ENCODE data around the gene RNF111. TPM values are rescaled to one million over a fixed set of nuclear protein-coding genes. Genes with fewer than 3 reads are reported as not detected.

The RNF111 gene
- total and polyA plus RNA-seq, 2 experiments from 2014 or later = 14.4 to 24.5 TPM

DNA sequence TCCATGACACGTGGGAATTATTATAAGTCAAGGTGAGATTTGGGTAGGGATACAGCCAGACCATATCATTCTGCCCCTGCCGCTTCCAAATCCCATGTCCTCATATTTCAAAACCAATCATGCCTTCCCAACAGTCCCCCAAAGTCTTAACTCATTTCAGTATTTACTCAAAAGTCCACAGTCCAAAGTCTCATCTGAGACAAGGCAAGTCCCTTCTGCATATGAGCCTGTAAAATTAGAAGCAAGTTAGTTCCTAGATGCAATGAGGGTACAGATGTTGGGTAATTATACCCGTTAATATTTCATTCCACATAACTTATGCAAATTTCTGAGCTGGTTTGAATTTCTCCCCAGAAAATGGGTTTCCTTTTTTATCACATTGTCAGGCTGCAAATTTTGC, 47.7 kb downstream of the RNF111 start (continued):
- TF ChIP-seq, protein P1, sequence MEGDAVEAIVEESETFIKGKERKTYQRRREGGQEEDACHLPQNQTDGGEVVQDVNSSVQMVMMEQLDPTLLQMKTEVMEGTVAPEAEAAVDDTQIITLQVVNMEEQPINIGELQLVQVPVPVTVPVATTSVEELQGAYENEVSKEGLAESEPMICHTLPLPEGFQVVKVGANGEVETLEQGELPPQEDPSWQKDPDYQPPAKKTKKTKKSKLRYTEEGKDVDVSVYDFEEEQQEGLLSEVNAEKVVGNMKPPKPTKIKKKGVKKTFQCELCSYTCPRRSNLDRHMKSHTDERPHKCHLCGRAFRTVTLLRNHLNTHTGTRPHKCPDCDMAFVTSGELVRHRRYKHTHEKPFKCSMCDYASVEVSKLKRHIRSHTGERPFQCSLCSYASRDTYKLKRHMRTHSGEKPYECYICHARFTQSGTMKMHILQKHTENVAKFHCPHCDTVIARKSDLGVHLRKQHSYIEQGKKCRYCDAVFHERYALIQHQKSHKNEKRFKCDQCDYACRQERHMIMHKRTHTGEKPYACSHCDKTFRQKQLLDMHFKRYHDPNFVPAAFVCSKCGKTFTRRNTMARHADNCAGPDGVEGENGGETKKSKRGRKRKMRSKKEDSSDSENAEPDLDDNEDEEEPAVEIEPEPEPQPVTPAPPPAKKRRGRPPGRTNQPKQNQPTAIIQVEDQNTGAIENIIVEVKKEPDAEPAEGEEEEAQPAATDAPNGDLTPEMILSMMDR (conservative IDR thresholded peaks at IDR 0.05; ENCODE audit: low read depth in 2 of 2) = no peak
- TF ChIP-seq, protein P2, sequence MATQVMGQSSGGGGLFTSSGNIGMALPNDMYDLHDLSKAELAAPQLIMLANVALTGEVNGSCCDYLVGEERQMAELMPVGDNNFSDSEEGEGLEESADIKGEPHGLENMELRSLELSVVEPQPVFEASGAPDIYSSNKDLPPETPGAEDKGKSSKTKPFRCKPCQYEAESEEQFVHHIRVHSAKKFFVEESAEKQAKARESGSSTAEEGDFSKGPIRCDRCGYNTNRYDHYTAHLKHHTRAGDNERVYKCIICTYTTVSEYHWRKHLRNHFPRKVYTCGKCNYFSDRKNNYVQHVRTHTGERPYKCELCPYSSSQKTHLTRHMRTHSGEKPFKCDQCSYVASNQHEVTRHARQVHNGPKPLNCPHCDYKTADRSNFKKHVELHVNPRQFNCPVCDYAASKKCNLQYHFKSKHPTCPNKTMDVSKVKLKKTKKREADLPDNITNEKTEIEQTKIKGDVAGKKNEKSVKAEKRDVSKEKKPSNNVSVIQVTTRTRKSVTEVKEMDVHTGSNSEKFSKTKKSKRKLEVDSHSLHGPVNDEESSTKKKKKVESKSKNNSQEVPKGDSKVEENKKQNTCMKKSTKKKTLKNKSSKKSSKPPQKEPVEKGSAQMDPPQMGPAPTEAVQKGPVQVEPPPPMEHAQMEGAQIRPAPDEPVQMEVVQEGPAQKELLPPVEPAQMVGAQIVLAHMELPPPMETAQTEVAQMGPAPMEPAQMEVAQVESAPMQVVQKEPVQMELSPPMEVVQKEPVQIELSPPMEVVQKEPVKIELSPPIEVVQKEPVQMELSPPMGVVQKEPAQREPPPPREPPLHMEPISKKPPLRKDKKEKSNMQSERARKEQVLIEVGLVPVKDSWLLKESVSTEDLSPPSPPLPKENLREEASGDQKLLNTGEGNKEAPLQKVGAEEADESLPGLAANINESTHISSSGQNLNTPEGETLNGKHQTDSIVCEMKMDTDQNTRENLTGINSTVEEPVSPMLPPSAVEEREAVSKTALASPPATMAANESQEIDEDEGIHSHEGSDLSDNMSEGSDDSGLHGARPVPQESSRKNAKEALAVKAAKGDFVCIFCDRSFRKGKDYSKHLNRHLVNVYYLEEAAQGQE (IDR thresholded peaks at IDR 0.05; ENCODE audit: unreplicated experiment) = no peak

DNA sequence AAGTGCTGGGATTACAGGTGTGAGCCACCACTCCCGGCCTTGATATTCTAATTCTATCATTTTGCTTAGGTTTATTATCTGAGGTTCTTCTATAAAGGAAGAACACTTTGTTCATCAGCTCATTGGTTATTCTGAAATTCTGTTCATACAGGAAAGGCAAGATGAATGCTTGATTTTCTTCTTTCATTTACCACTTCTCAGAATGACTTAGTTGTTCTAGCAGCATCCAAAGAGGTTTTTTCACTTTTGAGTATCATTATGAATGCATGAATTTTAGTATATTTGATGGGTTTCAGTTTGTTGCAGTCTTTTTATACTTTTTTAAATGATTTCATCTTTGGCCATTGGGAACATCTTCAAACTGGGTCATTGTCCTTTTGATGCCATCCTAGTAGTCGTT, 51.8 kb downstream of the RNF111 start:
- TF ChIP-seq EZH2phosphoT487 (IDR thresholded peaks at IDR 0.05; ENCODE audit: unreplicated experiment) (no peak), POLR2AphosphoS5 (IDR thresholded peaks at IDR 0.05; ENCODE audit: low read depth) (no peak), STAT1 (IDR thresholded peaks at IDR 0.05; ENCODE audit: unreplicated experiment) (no peak), ZNF114 (CRISPR knock-in tag; IDR thresholded peaks at IDR 0.05) (no peak), EZH2 (IDR thresholded peaks at IDR 0.05; ENCODE audit: low read depth, unreplicated experiment) (no peak), CREB1 (CRISPR knock-in tag; IDR thresholded peaks at IDR 0.05; ENCODE audit: low read depth) (no peak), JUNB (IDR thresholded peaks at IDR 0.05; ENCODE audit: unreplicated experiment) (no peak)
- TF ChIP-seq, protein P1 (conservative IDR thresholded peaks at IDR 0.05; ENCODE audit: low read depth in 2 of 2) = no peak
- TF ChIP-seq, protein P3, sequence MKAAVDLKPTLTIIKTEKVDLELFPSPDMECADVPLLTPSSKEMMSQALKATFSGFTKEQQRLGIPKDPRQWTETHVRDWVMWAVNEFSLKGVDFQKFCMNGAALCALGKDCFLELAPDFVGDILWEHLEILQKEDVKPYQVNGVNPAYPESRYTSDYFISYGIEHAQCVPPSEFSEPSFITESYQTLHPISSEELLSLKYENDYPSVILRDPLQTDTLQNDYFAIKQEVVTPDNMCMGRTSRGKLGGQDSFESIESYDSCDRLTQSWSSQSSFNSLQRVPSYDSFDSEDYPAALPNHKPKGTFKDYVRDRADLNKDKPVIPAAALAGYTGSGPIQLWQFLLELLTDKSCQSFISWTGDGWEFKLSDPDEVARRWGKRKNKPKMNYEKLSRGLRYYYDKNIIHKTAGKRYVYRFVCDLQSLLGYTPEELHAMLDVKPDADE (IDR thresholded peaks at IDR 0.05) = no peak
- H3K27ac ChIP-seq (ENCODE audit: low read depth) = no peak overlapping the region
- peaks cover 71% of the 10 kb centered on the region for H3K79me2 ChIP-seq (replicated peaks; ENCODE audit: insufficient read depth)
- ATAC-seq = no peak
- no peaks in the 10 kb centered on the region for H3K9me2 ChIP-seq (ENCODE audit: insufficient read depth)
- DNase-seq (ENCODE audit: low spot score) = no peak
- Mint-ChIP-seq H3K9me3 (peaks cover 3% of the 10 kb centered on the region; the same call in 1 of the 3 replicates), H3K36me3 (ENCODE audit: low read depth) (peaks cover 25% of the 10 kb centered on the region), H3K4me1 (no peaks in the 10 kb centered on the region), H3K27me3 (ENCODE audit: insufficient read depth, low read depth, poor library complexity) (peaks cover 2% of the 10 kb centered on the region), H3K27ac (no peak overlapping the region), H3K4me3 (no peak overlapping the region)
- peaks cover 2% of the 10 kb centered on the region; the same call in 1 of the 2 replicates for H4K20me1 ChIP-seq (replicated peaks; ENCODE audit: insufficient read depth)
- no peak overlapping the region for H3K4me2 ChIP-seq
- H3K36me3 ChIP-seq (ENCODE audit: insufficient read depth) = no peaks in the 10 kb centered on the region
- no peaks in the 10 kb centered on the region for H3K27me3 ChIP-seq (ENCODE audit: insufficient read depth)
- H2AFZ ChIP-seq = no peak overlapping the region
- no peak overlapping the region for H3K4me3 ChIP-seq
- H3K4me1 ChIP-seq (ENCODE audit: insufficient read depth) = no peaks in the 10 kb centered on the region
- no peaks in the 10 kb centered on the region for H3F3A ChIP-seq (replicated peaks; ENCODE audit: low read depth)

Data from GM23338 (cell line).